Tibial nerve (tissue), 3 donors: ENCODE data around the gene DRD3.

Experiments
- POLR2A ChIP-seq, 2 donors: fragments of 450-650 bp; IDR thresholded peaks; one replicate each; pipeline ENCODE4 v1.6.1; 2017; ENCODE audit warnings: antibody characterized with exemption in 2 of 2, mild to moderate bottlenecking in 2 of 2, moderate library complexity in 2 of 2
- TF ChIP-seq, protein P1 (sequence below), 5 experiments: fragments of 200-600 bp in 3 of 5; fragments of 450-650 bp in 2 of 5; sonication (generic) in 3 of 5; IDR thresholded peaks; one replicate each; pipeline ENCODE4 v1.5.1; 2016 to 2019; ENCODE audit warnings: antibody characterized with exemption in 5 of 5, mild to moderate bottlenecking in 3 of 5, moderate library complexity in 2 of 5

DNA sequence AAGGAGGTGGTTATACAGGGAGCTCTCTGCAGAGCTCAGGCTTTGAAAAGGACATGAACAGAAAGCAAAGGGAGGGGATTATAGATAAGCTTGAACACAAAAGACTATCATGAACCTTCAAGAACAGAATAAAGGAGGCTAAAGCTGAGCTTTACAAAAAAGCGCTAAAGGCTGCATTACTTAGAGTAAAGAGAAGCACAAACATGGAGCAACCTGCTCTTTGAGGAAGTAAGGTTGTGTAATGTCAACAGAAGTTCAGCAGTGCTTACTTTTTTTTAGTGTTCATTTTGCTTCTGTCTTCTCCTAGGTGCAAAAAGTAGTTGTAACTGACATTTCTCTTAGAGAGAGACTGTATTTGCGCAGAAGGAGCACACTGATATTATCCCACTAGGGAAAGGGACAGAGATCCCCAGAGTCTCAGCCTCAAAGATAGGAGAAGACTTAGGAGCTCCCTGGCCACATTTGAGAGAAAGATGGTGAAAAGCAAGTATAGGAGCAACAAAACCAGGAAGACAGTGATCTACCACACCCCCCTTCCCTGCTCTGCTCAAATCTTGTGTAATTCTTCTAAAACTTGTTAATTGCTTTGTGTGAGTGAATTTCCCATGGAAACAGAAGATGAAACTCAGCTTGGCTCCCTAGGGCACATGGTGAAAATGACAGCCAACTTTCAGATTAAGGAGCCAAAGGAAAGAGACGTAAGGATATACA lies 67.6 kb downstream of the DRD3 start:
- TF ChIP-seq, protein P1, sequence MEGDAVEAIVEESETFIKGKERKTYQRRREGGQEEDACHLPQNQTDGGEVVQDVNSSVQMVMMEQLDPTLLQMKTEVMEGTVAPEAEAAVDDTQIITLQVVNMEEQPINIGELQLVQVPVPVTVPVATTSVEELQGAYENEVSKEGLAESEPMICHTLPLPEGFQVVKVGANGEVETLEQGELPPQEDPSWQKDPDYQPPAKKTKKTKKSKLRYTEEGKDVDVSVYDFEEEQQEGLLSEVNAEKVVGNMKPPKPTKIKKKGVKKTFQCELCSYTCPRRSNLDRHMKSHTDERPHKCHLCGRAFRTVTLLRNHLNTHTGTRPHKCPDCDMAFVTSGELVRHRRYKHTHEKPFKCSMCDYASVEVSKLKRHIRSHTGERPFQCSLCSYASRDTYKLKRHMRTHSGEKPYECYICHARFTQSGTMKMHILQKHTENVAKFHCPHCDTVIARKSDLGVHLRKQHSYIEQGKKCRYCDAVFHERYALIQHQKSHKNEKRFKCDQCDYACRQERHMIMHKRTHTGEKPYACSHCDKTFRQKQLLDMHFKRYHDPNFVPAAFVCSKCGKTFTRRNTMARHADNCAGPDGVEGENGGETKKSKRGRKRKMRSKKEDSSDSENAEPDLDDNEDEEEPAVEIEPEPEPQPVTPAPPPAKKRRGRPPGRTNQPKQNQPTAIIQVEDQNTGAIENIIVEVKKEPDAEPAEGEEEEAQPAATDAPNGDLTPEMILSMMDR (IDR thresholded peaks at IDR 0.05), result no peak
- TF ChIP-seq POLR2A (IDR thresholded peaks at IDR 0.05), result no peak
